Astrocyte (in vitro differentiated cells and primary cell): ENCODE data around the gene ARHGAP9. TPM values are rescaled to one million over a fixed set of nuclear protein-coding genes. Genes with fewer than 3 reads are reported as not detected.

Source experiments
- DNase-seq: peaks from one replicate; pipeline ENCODE4 v3.0.0-alpha.2; 2010; ENCODE audit warnings: low read depth
- FAIRE-seq: peaks from 2 replicates; lab custom pipeline; 2011; peaks lifted over from hg19 to GRCh38; lab: Jason Lieb, UNC
- H2AFZ ChIP-seq: 2 replicates; pipeline ENCODE4 v1.6.0; 2012; ENCODE audit warnings: low read depth, low read length, inconsistent platforms
- H3K27ac ChIP-seq: 2 replicates; pipeline ENCODE4 v1.5.1; 2011; ENCODE audit warnings: low read depth, low read length, inconsistent platforms
- H3K27me3 ChIP-seq: 2 replicates; pipeline ENCODE4 v1.6.0; 2011; ENCODE audit warnings: low read length, inconsistent platforms; ENCODE audit not compliant: insufficient read depth
- H3K36me3 ChIP-seq: 2 replicates; pipeline ENCODE4 v1.5.1; 2011; ENCODE audit warnings: low read length, inconsistent platforms; ENCODE audit not compliant: insufficient read depth
- H3K4me1 ChIP-seq: 2 replicates; pipeline ENCODE4 v1.5.1; 2011; ENCODE audit warnings: low read length, inconsistent platforms; ENCODE audit not compliant: insufficient read depth
- H3K4me2 ChIP-seq: 2 replicates; pipeline ENCODE4 v1.6.0; 2012; ENCODE audit warnings: low read length, inconsistent platforms
- H3K4me3 ChIP-seq: 2 replicates; pipeline ENCODE4 v1.5.1; 2011; ENCODE audit warnings: low read depth, mild to moderate bottlenecking, low read length, inconsistent platforms; ENCODE audit not compliant: insufficient read depth
- H3K79me2 ChIP-seq: 2 replicates; pipeline ENCODE4 v1.6.0; 2012; ENCODE audit warnings: mild to moderate bottlenecking, low read length, inconsistent platforms; ENCODE audit not compliant: insufficient read depth
- H3K9ac ChIP-seq: 2 replicates; pipeline ENCODE4 v1.6.0; 2012; ENCODE audit warnings: mild to moderate bottlenecking, low read length, inconsistent platforms
- H3K9me3 ChIP-seq: 2 replicates; pipeline ENCODE4 v1.5.1; 2012; ENCODE audit warnings: low read depth, mild to moderate bottlenecking, low read length, inconsistent platforms; ENCODE audit not compliant: insufficient read depth
- H4K20me1 ChIP-seq: 2 replicates; pipeline ENCODE4 v1.6.0; 2012; ENCODE audit warnings: low read length, inconsistent platforms; ENCODE audit not compliant: insufficient read depth
- H3K27ac Mint-ChIP-seq: one replicate; pipeline ENCODE4 v1.8.0; 2021; ENCODE audit warnings: mild to moderate bottlenecking, mixed read lengths; ENCODE audit not compliant: unreplicated experiment
- H3K27me3 Mint-ChIP-seq: one replicate; pipeline ENCODE4 v1.8.0; 2021; ENCODE audit warnings: low read depth, mixed read lengths; ENCODE audit not compliant: unreplicated experiment
- H3K36me3 Mint-ChIP-seq: one replicate; pipeline ENCODE4 v1.8.0; 2021; ENCODE audit warnings: low read depth, mixed read lengths; ENCODE audit not compliant: unreplicated experiment
- H3K4me1 Mint-ChIP-seq: one replicate; pipeline ENCODE4 v1.8.0; 2021; ENCODE audit warnings: low read depth, mixed read lengths; ENCODE audit not compliant: unreplicated experiment
- H3K4me3 Mint-ChIP-seq: one replicate; pipeline ENCODE4 v1.8.0; 2021; ENCODE audit warnings: mild to moderate bottlenecking, moderate library complexity, mixed read lengths; ENCODE audit not compliant: unreplicated experiment
- H3K9me3 Mint-ChIP-seq: one replicate; pipeline ENCODE4 v1.8.0; 2021; ENCODE audit warnings: mild to moderate bottlenecking, mixed read lengths; ENCODE audit not compliant: unreplicated experiment
- CTCF ChIP-seq: IDR thresholded peaks from 2 replicates; pipeline ENCODE4 v1.5.1; 2011; ENCODE audit warnings: low read depth, mild to moderate bottlenecking, inconsistent platforms, low read length, moderate library complexity; ENCODE audit not compliant: insufficient read depth
- EZH2 ChIP-seq: IDR thresholded peaks from 2 replicates; pipeline ENCODE4 v1.6.1; 2012; ENCODE audit warnings: mild to moderate bottlenecking, low read length, inconsistent platforms; ENCODE audit not compliant: insufficient read depth
- total RNA-seq: library from RNA; stranded (reverse); gene quantifications from 2 replicates; pipeline ENCODE4 v1.2.1, GENCODE V29; 2021

ARHGAP9 gene
- total RNA-seq, 1 donor from 2014 or later, result 3.1 TPM

GRCh38 chr12:57481671-57482070 lies 2.0 kb upstream of the ARHGAP9 start:
- no peak overlapping the region for H3K4me2 ChIP-seq

GRCh38 chr12:57479043-57479375 lies 657 bp downstream of the ARHGAP9 start:
- FAIRE-seq (no peak), DNase-seq (no peak)
- no peaks in the 10 kb centered on the region for H4K20me1 ChIP-seq
- peaks cover 37% of the 10 kb centered on the region for H3K27me3 ChIP-seq
- H3K79me2 ChIP-seq, result no peaks in the 10 kb centered on the region
- Mint-ChIP-seq H3K27ac (no peak overlapping the region), H3K27me3 (peaks cover 39% of the 10 kb centered on the region), H3K36me3 (peaks cover 5% of the 10 kb centered on the region), H3K9me3 (peaks cover 12% of the 10 kb centered on the region), H3K4me1 (peaks cover 31% of the 10 kb centered on the region), H3K4me3 (no peak overlapping the region)
- no peak overlapping the region for H2AFZ ChIP-seq
- H3K4me3 ChIP-seq, result no peak overlapping the region
- peaks cover 13% of the 10 kb centered on the region for H3K4me1 ChIP-seq
- no peaks in the 10 kb centered on the region for H3K36me3 ChIP-seq
- TF ChIP-seq CTCF, result no peak
- H3K4me2 ChIP-seq, result no peak overlapping the region
- no peak overlapping the region for H3K27ac ChIP-seq
- no peak overlapping the region for H3K9ac ChIP-seq
- H3K9me3 ChIP-seq, result no peaks in the 10 kb centered on the region

More at GRCh38 chr12:57481671-57482070, 2.0 kb upstream of the ARHGAP9 start:
- FAIRE-seq (no peak), DNase-seq (no peak)
- no peak overlapping the region for H3K9ac ChIP-seq
- no peak overlapping the region for H3K4me3 ChIP-seq
- no peaks in the 10 kb centered on the region for H3K36me3 ChIP-seq
- Mint-ChIP-seq H3K4me3 (no peak overlapping the region), H3K4me1 (peaks cover 31% of the 10 kb centered on the region), H3K27me3 (peaks cover 19% of the 10 kb centered on the region), H3K27ac (peak overlapping the region; percentile 20), H3K36me3 (no peaks in the 10 kb centered on the region), H3K9me3 (peaks cover 4% of the 10 kb centered on the region)
- H3K27me3 ChIP-seq, result peaks cover 11% of the 10 kb centered on the region
- no peak overlapping the region for H2AFZ ChIP-seq
- H4K20me1 ChIP-seq, result no peaks in the 10 kb centered on the region
- H3K9me3 ChIP-seq, result no peaks in the 10 kb centered on the region
- H3K27ac ChIP-seq, result no peak overlapping the region
- peaks cover 4% of the 10 kb centered on the region for H3K4me1 ChIP-seq
- H3K79me2 ChIP-seq, result no peaks in the 10 kb centered on the region
- TF ChIP-seq CTCF (no peak), EZH2 (no peak)

- TF ChIP-seq CTCF (no peak), EZH2 (no peak)
- H3K27ac ChIP-seq, result no peak overlapping the region
- DNase-seq (peak; percentile 35), FAIRE-seq (no peak)
- peak overlapping the region; percentile 64 for H3K4me3 Mint-ChIP-seq
- H3K36me3 Mint-ChIP-seq, result peaks cover 5% of the 10 kb centered on the region
- H3K9me3 ChIP-seq, result no peaks in the 10 kb centered on the region
- no peaks in the 10 kb centered on the region for H4K20me1 ChIP-seq
- no peak overlapping the region for H3K4me3 ChIP-seq
- peaks cover 24% of the 10 kb centered on the region for H3K4me1 Mint-ChIP-seq
- no peak overlapping the region for H3K4me2 ChIP-seq
- H3K27me3 ChIP-seq, result peaks cover 45% of the 10 kb centered on the region
- peak overlapping the region; percentile 20 for H3K27ac Mint-ChIP-seq
- H3K79me2 ChIP-seq, result no peaks in the 10 kb centered on the region
- H3K9me3 Mint-ChIP-seq, result peaks cover 16% of the 10 kb centered on the region
- peaks cover 48% of the 10 kb centered on the region for H3K27me3 Mint-ChIP-seq
- H3K36me3 ChIP-seq, result no peaks in the 10 kb centered on the region
- no peak overlapping the region for H3K9ac ChIP-seq
- peaks cover 9% of the 10 kb centered on the region for H3K4me1 ChIP-seq
- no peak overlapping the region for H2AFZ ChIP-seq
Measured at GRCh38 chr12:57477710-57478681, 1.7 kb downstream of the ARHGAP9 start.
